GM12873 (cell line): ENCODE measurements around the gene SLC22A23.

Experiments
- CTCF ChIP-seq: IDR thresholded peaks from 2 replicates; pipeline ENCODE4 v1.5.1; 2012; ENCODE audit warnings: low read depth, mild to moderate bottlenecking, moderate library complexity, low read length, control low read depth; ENCODE audit not compliant: insufficient read depth; ENCODE audit errors: missing control alignments

Gene SLC22A23

DNA sequence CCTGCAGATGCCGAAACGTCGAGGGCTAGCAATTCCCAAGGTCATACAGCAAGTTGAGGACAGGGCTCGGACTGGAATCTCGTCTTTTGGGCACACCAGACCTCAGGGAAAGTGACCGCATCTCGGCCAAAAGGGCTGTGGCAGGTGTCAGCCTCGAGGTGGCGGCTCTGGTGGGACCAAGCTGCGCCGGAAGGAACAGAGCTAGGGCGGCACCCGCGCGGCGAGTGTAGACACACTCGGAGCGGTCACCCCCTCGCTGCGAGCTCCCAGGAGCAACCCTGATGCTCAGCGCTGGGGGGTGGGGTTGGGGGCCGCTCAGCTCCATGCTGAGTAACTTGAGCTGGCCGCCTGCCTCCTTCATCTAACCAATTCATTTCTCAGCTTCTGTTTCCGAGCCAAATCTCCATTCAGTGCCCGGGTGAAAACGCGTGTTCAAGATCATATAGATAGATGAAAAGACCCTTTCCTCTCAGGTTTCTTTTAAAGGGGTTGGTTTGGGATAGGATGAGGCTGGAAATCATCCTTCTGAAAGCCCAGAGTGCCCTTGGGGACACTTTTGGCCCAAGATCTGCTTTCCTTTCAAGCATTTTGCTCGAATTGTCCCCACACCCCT is 227.2 kb downstream of the SLC22A23 start:
- TF ChIP-seq CTCF = peak; percentile 15

DNA sequence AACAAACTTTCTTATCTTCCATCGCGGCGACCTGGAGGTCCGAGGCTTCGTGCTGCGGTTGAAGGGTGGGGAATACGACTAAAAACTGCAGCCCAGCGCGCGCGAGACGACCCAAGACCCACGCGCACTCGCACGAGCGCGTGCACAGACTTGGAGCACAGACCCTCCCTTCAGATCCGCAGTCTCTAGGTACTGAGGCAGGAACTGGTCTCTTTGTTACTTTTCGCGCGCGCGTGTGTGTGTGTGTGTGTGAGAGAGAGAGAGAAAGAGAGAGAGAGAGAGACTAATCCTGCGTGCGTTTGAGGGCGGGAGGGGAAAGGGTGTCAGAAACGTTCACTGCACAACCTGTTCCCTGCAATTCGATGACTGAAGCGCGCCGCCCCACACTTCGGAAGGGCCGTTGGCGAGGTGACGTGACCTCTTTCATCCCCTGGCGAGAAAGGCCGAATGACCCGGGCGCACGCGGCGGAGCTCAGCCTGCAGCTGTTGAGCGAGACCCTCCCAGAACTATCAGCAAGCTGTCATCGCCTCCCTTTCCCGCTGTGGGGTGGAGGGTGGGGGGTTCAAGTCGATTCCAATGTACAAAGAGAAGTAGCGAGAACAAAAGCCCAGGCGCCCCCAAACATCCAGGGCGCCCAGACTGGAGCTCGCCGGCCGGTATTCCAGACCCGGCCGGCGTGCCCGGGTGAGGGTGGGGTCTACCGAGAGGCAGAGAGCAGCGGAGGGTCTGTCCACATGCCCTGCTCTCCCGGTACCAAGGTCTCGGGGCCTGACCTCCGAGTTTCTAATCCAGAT is 227.9 kb downstream of the SLC22A23 start:
- TF ChIP-seq CTCF = no peak

GRCh38 chr6:3228046-3228671 is 228.7 kb downstream of the SLC22A23 start:
- no peak for TF ChIP-seq CTCF

DNA sequence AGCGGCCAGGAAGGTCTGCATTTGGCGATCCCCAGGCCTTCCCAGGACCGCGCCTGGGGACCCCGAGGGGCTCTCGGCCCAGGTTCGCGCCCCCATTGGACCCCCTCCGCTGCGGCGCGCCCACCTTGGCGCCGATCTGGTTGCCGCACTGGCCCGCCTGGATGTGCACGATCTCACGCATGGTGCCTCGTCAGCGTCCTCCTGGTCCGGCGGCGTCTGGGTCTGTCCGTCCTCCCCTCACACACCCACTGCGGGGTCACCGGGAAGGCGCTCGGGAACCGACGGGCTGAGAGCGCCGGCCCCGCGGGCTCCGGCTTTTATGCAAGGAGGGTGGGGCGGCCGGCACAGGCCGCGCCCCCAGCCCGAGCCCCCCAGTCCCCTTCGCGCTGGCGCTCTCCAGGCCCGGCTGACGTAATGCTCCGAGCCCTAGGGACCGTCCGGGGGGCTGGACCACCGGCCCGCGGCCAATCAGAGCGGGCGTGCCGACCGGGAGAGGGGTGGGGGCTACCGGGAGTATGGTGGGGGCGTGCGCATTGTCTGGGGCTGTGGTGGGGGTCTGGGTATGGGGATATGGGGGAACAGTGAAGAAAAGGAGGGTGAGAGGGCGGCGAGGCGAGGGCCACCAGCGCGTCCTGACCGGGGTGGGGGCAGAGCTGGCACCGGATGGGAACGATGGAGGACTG is 229.3 kb downstream of the SLC22A23 start, which contains the start of gene TUBB2B:
Gene TUBB2B, minus strand, starts transcription at position 291 of the 683 bp plus-strand sequence. Its CDS starts 110 bp downstream, at position 181.
- no peak for TF ChIP-seq CTCF

- TF ChIP-seq CTCF = no peak
Measured at GRCh38 chr6:3226481-3227362, 230.1 kb downstream of the SLC22A23 start.

- no peak for TF ChIP-seq CTCF
Measured at GRCh38 chr6:3226042-3226441, 230.8 kb downstream of the SLC22A23 start.
